HG03175 (cell line): ENCODE measurements around the gene ZNF93.
"Not testable (repeated sequence)": the region's sequence is repeated elsewhere in the genome, so short reads cannot be mapped to it uniquely, and the experiment has no call there.

ENCODE experiments used
- ATAC-seq: cut with Tn5 transposase; IDR thresholded peaks from one replicate; pipeline ENCODE4 v1.9.1; 2021; ENCODE audit warnings: mild to moderate bottlenecking, moderate library complexity; ENCODE audit not compliant: unreplicated experiment

The ZNF93 gene

GRCh38 chr19:19900729-19901444 is at the start of gene ZNF93:
TSS of gene ZNF93 (plus strand) at chr19:19900946. CDS start at chr19:19901089, 143 bp downstream.
- ATAC-seq: peak; percentile 95

GRCh38 chr19:19851740-19852139 is 49.0 kb upstream of the ZNF93 start:
- ATAC-seq: not testable (repeated sequence)

GRCh38 chr19:19858751-19859150 is 42.0 kb upstream of the ZNF93 start:
- no peak for ATAC-seq

- no peak for ATAC-seq
Measured at GRCh38 chr19:19860756-19861390, 39.9 kb upstream of the ZNF93 start.

DNA sequence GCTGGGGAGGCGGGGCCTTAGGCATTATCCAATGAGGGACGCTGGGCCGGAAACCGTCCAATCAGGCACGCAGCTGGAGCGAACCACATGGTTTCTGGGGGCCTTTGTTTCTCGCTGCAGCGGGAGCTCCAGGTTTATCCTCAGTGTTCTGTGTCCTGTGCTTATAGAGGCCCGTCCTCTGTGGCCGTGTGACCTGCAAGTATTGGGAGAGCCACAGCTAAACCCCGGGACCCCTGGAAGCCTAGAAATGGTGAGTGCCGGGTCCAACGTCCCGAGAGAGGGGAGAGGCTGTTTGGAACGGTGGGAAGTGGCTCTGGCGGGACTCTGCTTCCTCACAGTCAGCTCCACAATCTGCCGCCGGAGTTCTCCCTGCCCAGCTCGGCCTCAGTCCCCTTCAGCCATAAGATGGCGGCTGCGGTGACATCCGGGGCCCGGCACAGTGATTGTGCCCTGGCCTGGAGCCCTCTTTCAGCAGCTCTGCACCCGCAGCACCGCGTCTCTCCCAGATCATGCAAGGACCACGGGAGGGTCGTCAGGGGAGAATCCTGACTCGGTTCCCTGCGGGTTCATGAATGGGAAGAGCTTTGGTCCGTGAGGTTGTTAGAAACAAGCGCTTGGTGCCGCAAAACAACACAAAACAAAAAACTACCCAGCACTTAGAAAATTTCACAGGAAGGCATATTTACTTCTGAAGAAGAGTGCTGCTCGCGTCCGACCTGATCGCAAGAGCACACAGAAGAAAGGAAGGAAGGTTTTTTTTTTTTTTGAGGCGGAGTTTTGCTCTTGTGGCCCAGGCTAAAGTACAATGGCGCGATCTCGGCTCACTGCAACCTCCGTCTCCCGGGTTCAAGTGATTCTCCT is 34.8 kb upstream of the ZNF93 start, which contains the start of gene ZNF253:
TSS of gene ZNF253 (plus strand) at position 133 of the 861 bp plus-strand sequence. CDS start at position 248, 115 bp downstream.
- peak; percentile 98 for ATAC-seq

- ATAC-seq: no peak
Measured at GRCh38 chr19:19866611-19867248, 34.0 kb upstream of the ZNF93 start.

DNA sequence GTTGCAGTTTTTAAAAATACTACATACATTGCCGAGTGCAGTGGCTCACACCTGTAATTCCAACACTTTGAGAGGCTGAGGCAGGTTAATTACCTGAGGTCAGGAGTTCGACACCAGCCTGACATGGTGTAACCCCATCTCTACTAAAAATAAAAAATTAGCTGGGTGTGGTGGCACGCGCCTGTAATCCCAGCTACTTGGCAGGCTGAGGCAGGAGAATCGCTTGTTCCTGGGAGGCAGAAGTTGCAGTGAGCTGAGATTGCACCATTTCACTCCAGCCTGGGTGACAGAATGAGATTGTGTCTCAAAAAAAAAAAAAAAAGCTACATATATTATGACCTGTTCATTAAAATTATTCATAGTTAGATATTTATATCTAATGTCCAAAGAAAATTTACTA is 30.7 kb upstream of the ZNF93 start:
- ATAC-seq: not testable (repeated sequence)

- ATAC-seq: no peak
Measured at GRCh38 chr19:19871932-19872331, 28.8 kb upstream of the ZNF93 start.

DNA sequence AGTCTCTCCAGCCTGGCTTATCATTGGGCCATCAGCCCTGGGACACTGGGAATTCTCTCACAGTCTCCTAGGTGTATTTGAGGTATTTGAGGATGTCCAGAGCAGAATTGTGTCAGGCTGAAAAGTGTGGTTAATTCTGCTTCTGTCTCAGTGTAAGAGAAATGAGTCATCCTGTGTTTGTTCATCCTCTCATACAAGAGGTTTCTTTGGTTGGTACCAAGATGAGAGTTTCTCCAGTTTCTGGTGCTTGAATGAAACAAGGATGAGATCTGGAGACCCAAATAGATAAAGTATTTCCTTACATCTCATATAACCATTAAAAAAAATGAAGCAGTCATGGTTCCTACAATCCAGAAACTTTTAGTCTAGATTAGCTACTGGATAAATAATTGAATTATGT is 27.4 kb upstream of the ZNF93 start:
- no peak for ATAC-seq

DNA sequence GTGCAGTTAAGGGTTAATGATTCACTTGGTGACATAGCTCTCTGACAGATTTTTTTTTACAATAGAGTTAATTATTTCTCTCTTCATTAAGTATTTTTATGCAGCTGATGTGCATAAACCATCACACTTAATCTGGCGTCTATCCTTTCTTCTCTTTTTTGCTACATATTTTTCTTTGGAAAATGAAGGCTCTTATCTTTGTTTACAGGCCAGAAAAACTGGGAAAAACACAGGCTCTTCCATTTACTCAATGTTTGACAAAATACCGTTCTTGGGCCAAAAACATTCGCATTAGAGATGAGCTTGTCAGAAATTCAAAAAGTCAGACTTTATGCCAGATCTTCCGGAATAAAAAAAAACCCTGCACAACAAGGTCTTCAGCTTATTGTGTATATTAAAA is 23.0 kb upstream of the ZNF93 start:
- ATAC-seq: no peak

DNA sequence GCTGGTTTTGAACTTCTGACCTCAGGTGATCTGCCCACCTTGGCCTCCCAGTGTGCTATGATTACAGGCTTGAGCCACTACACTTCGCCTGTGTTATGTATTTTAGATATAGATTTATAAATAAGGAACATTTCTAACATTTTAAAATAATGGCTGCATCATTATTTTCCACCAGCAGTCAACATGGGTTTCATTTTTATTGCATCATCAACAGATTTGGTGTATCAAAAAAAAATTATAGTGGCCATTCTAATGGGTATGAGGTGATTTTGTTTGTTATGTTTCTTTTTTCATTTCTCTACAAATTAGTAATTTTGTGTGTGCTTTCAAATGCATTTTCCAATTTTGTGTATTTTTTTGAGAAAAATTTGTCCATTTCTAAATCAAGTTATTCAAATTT is 16.2 kb upstream of the ZNF93 start:
- ATAC-seq: no peak

GRCh38 chr19:19892055-19892941 is 8.4 kb upstream of the ZNF93 start:
- not testable (repeated sequence) for ATAC-seq

GRCh38 chr19:19900139-19900728 is 512 bp upstream of the ZNF93 start:
- ATAC-seq: no peak

- ATAC-seq: not testable (repeated sequence)
Measured at GRCh38 chr19:19907551-19907950, 6.8 kb downstream of the ZNF93 start.

DNA sequence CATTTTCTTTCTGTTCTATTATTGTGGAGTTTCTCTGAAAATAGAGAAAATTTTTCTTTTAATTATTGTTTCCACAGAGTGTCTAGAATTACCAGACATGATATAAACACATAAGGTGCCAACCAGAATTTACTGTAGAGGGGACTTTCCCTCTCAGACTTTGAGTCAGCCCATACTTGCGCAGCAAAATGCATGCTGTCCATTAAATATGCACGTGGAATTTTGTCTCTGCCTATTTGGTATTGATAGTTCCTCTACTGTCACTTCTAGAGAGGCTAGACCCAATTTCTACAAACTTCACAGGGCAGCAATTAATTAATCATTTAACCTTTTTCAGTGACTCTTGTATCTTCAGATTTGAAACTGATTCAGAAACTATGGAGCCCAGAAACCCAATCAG is 8.9 kb downstream of the ZNF93 start:
- ATAC-seq: no peak

DNA sequence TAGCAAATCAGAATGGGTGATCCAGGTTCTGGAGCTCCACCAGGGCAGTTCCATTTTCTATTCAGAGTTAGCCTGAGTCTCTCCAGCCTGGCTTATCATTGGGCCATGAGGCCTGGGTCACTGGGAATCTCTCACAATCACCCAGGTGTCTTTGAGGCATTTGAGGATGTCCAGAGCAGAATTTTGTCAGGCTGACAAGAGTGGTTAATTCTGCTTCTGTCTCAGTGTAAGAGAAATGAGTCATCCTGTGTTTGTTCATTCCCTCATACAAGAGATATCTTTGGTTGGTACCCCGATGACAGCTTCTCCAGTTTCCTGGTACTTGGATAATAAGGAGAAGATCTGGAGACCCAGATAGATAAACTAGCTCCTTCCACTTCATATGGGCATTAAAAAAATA is 10.4 kb downstream of the ZNF93 start:
- no peak for ATAC-seq

GRCh38 chr19:19914596-19914995 is 13.8 kb downstream of the ZNF93 start:
- ATAC-seq: no peak

DNA sequence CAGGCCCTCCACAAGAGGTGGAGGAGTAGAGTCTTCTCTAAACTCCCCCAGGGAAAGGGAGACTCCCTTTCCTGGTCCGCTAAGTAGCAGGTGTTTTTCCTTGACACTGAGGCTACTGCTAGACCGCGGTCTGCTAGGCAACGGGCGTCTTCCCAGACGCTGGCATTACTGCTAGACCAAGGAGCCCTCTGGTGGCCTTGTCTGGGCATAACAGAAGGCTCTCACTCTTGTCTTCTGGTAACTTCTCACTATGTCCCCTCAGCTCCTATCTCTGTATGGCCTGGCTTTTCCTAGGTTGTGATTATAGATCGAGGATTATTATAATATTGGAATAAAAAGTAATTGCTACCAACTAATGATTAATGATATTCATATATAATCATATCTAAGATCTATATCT is 29.7 kb downstream of the ZNF93 start:
- not testable (repeated sequence) for ATAC-seq

DNA sequence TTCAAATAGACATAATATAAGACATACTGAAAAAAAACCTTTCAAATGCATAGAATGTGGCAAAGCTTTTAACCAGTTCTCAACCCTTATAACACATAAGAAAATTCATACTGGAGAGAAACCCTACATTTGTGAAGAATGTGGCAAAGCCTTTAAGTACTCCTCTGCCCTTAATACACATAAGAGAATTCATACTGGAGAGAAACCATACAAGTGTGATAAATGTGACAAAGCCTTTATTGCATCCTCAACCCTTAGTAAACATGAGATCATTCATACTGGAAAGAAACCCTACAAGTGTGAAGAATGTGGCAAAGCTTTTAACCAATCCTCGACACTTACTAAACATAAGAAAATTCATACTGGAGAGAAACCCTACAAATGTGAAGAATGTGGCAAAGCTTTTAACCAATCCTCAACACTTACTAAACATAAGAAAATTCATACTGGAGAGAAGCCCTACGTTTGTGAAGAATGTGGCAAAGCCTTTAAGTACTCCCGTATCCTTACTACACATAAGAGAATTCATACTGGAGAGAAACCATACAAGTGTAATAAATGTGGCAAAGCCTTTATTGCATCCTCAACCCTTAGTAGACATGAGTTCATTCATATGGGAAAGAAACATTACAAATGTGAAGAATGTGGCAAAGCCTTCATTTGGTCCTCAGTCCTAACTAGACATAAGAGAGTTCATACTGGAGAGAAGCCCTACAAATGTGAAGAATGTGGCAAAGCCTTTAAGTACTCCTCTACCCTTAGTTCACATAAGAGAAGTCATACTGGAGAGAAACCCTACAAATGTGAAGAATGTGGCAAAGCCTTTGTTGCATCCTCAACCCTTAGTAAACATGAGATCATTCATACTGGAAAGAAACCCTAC is 32.9 kb downstream of the ZNF93 start:
- not testable (repeated sequence) for ATAC-seq
